DND-41 (cell line): ENCODE data around the gene NOS1AP.

Source experiments
- EZH2 ChIP-seq: IDR thresholded peaks from 3 replicates; pipeline ENCODE4 v1.6.1; 2012; ENCODE audit warnings: borderline replicate concordance, low read depth, mild to moderate bottlenecking, moderate library complexity, low read length, inconsistent platforms; ENCODE audit not compliant: severe bottlenecking
- TF ChIP-seq, protein P1 (sequence below): IDR thresholded peaks from 2 replicates; pipeline ENCODE4 v1.5.1; 2012; ENCODE audit warnings: borderline replicate concordance, low read length, moderate library complexity, mild to moderate bottlenecking; ENCODE audit not compliant: poor library complexity, severe bottlenecking; ENCODE audit errors: extremely low read depth

- TF ChIP-seq, protein P1, sequence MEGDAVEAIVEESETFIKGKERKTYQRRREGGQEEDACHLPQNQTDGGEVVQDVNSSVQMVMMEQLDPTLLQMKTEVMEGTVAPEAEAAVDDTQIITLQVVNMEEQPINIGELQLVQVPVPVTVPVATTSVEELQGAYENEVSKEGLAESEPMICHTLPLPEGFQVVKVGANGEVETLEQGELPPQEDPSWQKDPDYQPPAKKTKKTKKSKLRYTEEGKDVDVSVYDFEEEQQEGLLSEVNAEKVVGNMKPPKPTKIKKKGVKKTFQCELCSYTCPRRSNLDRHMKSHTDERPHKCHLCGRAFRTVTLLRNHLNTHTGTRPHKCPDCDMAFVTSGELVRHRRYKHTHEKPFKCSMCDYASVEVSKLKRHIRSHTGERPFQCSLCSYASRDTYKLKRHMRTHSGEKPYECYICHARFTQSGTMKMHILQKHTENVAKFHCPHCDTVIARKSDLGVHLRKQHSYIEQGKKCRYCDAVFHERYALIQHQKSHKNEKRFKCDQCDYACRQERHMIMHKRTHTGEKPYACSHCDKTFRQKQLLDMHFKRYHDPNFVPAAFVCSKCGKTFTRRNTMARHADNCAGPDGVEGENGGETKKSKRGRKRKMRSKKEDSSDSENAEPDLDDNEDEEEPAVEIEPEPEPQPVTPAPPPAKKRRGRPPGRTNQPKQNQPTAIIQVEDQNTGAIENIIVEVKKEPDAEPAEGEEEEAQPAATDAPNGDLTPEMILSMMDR: peak; percentile 35
- no peak for TF ChIP-seq EZH2
These were observed 28.8 kb upstream of the NOS1AP start for GRCh38 chr1:162040657-162041056.
